GM18511 (cell line): ENCODE results near the gene ASTL.
A peak's percentile ranks its signal among the peaks of the same experiment; 100 is the strongest.
"Not testable (repeated sequence)": the region's sequence is repeated elsewhere in the genome, so short reads cannot be mapped to it uniquely, and the experiment has no call there.

ENCODE experiments used
- ATAC-seq: cut with Tn5 transposase; IDR thresholded peaks from one replicate; pipeline ENCODE4 v1.9.1; 2021; ENCODE audit warnings: mild to moderate bottlenecking, moderate library complexity; ENCODE audit not compliant: unreplicated experiment

The ASTL gene

GRCh38 chr2:96146153-96146880 lies 8.0 kb upstream of the ASTL start:
- ATAC-seq: peak; percentile 39

GRCh38 chr2:96145848-96146152 lies 7.5 kb upstream of the ASTL start:
- ATAC-seq: no peak

GRCh38 chr2:96145036-96145847 lies 6.9 kb upstream of the ASTL start, which contains the start of gene DUSP2:
DUSP2 (minus strand) TSS chr2:96145440; CDS start chr2:96145354, 86 bp downstream.
- ATAC-seq: peak; percentile 53

GRCh38 chr2:96144481-96145035 lies 6.3 kb upstream of the ASTL start:
- ATAC-seq: no peak

- ATAC-seq: no peak
Measured at GRCh38 chr2:96143848-96144480, 5.7 kb upstream of the ASTL start.

- ATAC-seq: no peak
Measured at GRCh38 chr2:96143231-96143847, 5.0 kb upstream of the ASTL start.

GRCh38 chr2:96142217-96143113 lies 4.2 kb upstream of the ASTL start:
- no peak for ATAC-seq

- ATAC-seq: not testable (repeated sequence)
Measured at GRCh38 chr2:96141624-96141967, 3.3 kb upstream of the ASTL start.

GRCh38 chr2:96140941-96141623 lies 2.8 kb upstream of the ASTL start:
- no peak for ATAC-seq

- ATAC-seq: no peak
Measured at GRCh38 chr2:96139181-96139758, 968 bp upstream of the ASTL start.

- ATAC-seq: no peak
Measured at GRCh38 chr2:96137321-96138178, 752 bp downstream of the ASTL start.

- no peak for ATAC-seq
Measured at GRCh38 chr2:96136129-96136720, 2.1 kb downstream of the ASTL start.

- ATAC-seq: no peak
Measured at GRCh38 chr2:96135621-96136020, 2.7 kb downstream of the ASTL start.

GRCh38 chr2:96135171-96135570 lies 3.1 kb downstream of the ASTL start:
- no peak for ATAC-seq

- ATAC-seq: no peak
Measured at GRCh38 chr2:96134421-96134820, 3.9 kb downstream of the ASTL start.

GRCh38 chr2:96131813-96132745 lies 6.2 kb downstream of the ASTL start:
- no peak for ATAC-seq
